Measurements from ENCODE around the gene SBNO2. TPM values are rescaled to one million over a fixed set of nuclear protein-coding genes. Genes with fewer than 3 reads are reported as not detected.

SBNO2 gene
- total RNA-seq, 4 donors from 2014 or later = 26.4 to 71.0 (median 57.8) TPM

GRCh38 chr19:1121395-1121794 is 52.7 kb downstream of the SBNO2 start:
- Histone ChIP-seq H3K27ac (no peak overlapping the region), H3K9me3 (no peaks in the 10 kb centered on the region), H3K36me3 (peaks cover 0 to 92% (median 0%) of the 10 kb centered on the region in 3 donors), H3K27me3 (no peaks in the 10 kb centered on the region), H3K4me3 (no peak overlapping the region), H3K4me1 (no peaks in the 10 kb centered on the region)
- TF ChIP-seq, protein P1, sequence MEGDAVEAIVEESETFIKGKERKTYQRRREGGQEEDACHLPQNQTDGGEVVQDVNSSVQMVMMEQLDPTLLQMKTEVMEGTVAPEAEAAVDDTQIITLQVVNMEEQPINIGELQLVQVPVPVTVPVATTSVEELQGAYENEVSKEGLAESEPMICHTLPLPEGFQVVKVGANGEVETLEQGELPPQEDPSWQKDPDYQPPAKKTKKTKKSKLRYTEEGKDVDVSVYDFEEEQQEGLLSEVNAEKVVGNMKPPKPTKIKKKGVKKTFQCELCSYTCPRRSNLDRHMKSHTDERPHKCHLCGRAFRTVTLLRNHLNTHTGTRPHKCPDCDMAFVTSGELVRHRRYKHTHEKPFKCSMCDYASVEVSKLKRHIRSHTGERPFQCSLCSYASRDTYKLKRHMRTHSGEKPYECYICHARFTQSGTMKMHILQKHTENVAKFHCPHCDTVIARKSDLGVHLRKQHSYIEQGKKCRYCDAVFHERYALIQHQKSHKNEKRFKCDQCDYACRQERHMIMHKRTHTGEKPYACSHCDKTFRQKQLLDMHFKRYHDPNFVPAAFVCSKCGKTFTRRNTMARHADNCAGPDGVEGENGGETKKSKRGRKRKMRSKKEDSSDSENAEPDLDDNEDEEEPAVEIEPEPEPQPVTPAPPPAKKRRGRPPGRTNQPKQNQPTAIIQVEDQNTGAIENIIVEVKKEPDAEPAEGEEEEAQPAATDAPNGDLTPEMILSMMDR (IDR thresholded peaks at IDR 0.05) = no peak
- no peak for TF ChIP-seq POLR2A (IDR thresholded peaks at IDR 0.05)
- DNase-seq = no peak

DNA sequence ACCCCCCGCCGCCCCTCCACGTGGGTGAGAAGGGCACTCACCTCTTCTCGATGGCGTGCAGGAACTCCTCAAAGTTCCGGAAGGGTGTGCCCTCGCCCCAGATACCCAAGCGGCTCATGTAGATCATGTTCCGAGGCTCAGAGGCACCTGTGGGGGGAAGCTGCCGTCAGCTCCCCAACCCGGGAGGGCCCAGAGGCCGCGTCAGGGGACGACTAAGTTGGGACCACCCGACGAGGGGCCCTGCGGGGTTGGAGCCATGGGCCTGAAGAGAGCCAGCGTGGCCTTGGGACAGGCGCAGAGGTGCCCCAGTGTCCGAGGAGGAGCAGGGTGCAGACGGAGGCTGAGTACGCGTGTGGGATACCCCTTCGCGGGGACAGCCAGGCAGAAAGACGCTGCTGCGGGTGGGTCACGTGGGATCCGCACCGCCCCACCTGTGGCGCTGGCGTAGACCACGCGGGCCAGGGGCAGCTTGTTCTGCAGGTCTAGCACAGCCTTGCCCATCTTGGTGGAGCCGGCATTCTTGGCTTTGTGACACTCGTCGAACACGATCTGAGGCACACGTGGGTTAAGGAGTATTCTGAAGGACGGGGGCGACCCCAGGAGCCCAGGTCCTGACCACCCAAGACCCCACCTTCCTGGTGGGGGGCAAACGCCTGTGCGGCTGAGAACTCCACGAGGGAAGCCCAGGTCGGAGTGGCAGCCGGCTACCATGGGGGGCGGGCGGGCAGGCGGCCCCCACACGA is 54.4 kb downstream of the SBNO2 start:
- H3K36me3 ChIP-seq = peaks cover 0 to 100% (median 0%) of the 10 kb centered on the region in 3 donors
- TF ChIP-seq POLR2A (IDR thresholded peaks at IDR 0.05) = no peak
- TF ChIP-seq, protein P1 (IDR thresholded peaks at IDR 0.05) = no peak
- DNase-seq = no peak

GRCh38 chr19:1118999-1119398 is 55.1 kb downstream of the SBNO2 start:
- Histone ChIP-seq H3K27ac (no peak overlapping the region), H3K27me3 (no peaks in the 10 kb centered on the region), H3K4me3 (no peak overlapping the region), H3K36me3 (peaks cover 0 to 100% (median 0%) of the 10 kb centered on the region in 3 donors), H3K4me1 (peaks cover 0 to 5% (median under 1%) of the 10 kb centered on the region in 4 donors), H3K9me3 (no peaks in the 10 kb centered on the region)
- DNase-seq = no peak
- TF ChIP-seq POLR2A (IDR thresholded peaks at IDR 0.05) = no peak
- TF ChIP-seq, protein P1 (IDR thresholded peaks at IDR 0.05) = no peak

More for the DNA sequence above, 54.4 kb downstream of the SBNO2 start:
- H3K27ac ChIP-seq = no peak overlapping the region
- no peaks in the 10 kb centered on the region for H3K4me1 ChIP-seq
- H3K9me3 ChIP-seq = no peaks in the 10 kb centered on the region
- no peaks in the 10 kb centered on the region for H3K27me3 ChIP-seq
- no peak overlapping the region for H3K4me3 ChIP-seq

- H3K27me3 ChIP-seq = no peaks in the 10 kb centered on the region
- no peaks in the 10 kb centered on the region for H3K9me3 ChIP-seq
- H3K4me3 ChIP-seq = no peak overlapping the region
- no peak for DNase-seq
- TF ChIP-seq POLR2A (IDR thresholded peaks at IDR 0.05) = no peak
- TF ChIP-seq, protein P1 (IDR thresholded peaks at IDR 0.05) = no peak
- no peak overlapping the region for H3K27ac ChIP-seq
- H3K4me1 ChIP-seq = peaks cover 0 to 17% (median 11%) of the 10 kb centered on the region in 4 donors
- peaks cover 0 to 89% (median 0%) of the 10 kb centered on the region in 3 donors for H3K36me3 ChIP-seq
These were observed 56.4 kb downstream of the SBNO2 start for GRCh38 chr19:1117654-1118053.

- Histone ChIP-seq H3K4me1 (peaks cover 0 to 21% (median 12%) of the 10 kb centered on the region in 4 donors), H3K36me3 (peaks cover 0 to 88% (median 0%) of the 10 kb centered on the region in 3 donors), H3K9me3 (no peaks in the 10 kb centered on the region), H3K27ac (no peak overlapping the region), H3K4me3 (no peak overlapping the region), H3K27me3 (no peaks in the 10 kb centered on the region)
- DNase-seq = no peak
- TF ChIP-seq, protein P1 (IDR thresholded peaks at IDR 0.05) = no peak
- no peak for TF ChIP-seq POLR2A (IDR thresholded peaks at IDR 0.05)
These were observed 57.1 kb downstream of the SBNO2 start for GRCh38 chr19:1116726-1117581.

All from Peyer's patch (tissue), 4 donors.